GM13976 (cell line): ENCODE results near the gene RPS19BP1.
A peak's percentile ranks its signal among the peaks of the same experiment; 100 is the strongest.

Experiments
- DNase-seq: peaks from one replicate; pipeline ENCODE4 v3.0.0; 2012; ENCODE audit warnings: low spot score
- CTCF ChIP-seq: IDR thresholded peaks from 2 replicates; pipeline ENCODE4 v1.5.1; 2012; ENCODE audit warnings: borderline replicate concordance, mild to moderate bottlenecking; ENCODE audit not compliant: insufficient read depth; ENCODE audit errors: extremely low read depth, missing control alignments, control extremely low read depth
- in situ Hi-C: fragments of 300-500 bp; cut with MboI; formaldehyde crosslinking; loops from one replicate; pipeline ENCODE4 v1.12.0; 2022; ENCODE audit warnings: low sequenced_read_pairs, mixed read lengths, inconsistent platforms; ENCODE audit not compliant: unreplicated experiment

RPS19BP1 gene

GRCh38 chr22:39500101-39500500, 32.4 kb downstream of the RPS19BP1 start:
- DNase-seq, result no peak
- in situ Hi-C loops, result loop anchor here (25.0 kb wide), 1 partner anchor 338 kb away; the partner anchor contains the start of gene CBX7
- no peak for TF ChIP-seq CTCF

GRCh38 chr22:39498802-39499201, 33.7 kb downstream of the RPS19BP1 start:
- DNase-seq, result no peak
- in situ Hi-C loops, result no loop called here
- TF ChIP-seq CTCF, result no peak

- no peak for DNase-seq
- in situ Hi-C loops, result no loop called here
- TF ChIP-seq CTCF, result no peak
Measured at GRCh38 chr22:39498368-39498767, 34.2 kb downstream of the RPS19BP1 start.

- DNase-seq, result no peak
- in situ Hi-C loops, result no loop called here
- TF ChIP-seq CTCF, result no peak
Measured at GRCh38 chr22:39497429-39497828, 35.1 kb downstream of the RPS19BP1 start.

GRCh38 chr22:39496131-39496838, 36.3 kb downstream of the RPS19BP1 start:
- DNase-seq, result no peak
- in situ Hi-C loops, result no loop called here

GRCh38 chr22:39494471-39495120, 38.0 kb downstream of the RPS19BP1 start:
- no peak for TF ChIP-seq CTCF
- in situ Hi-C loops, result no loop called here
- DNase-seq, result no peak

More at GRCh38 chr22:39496131-39496838, 36.3 kb downstream of the RPS19BP1 start:
- peak; percentile 70 for TF ChIP-seq CTCF

GRCh38 chr22:39493759-39494158, 38.8 kb downstream of the RPS19BP1 start:
- no peak for DNase-seq
- TF ChIP-seq CTCF, result no peak
- in situ Hi-C loops, result no loop called here
